NCI-H146 (cell line): ENCODE data around the gene C1orf50.
"Not testable (repeated sequence)": the region's sequence is repeated elsewhere in the genome, so short reads cannot be mapped to it uniquely, and the experiment has no call there.

Experiments used
- DNase-seq: peaks from one replicate; lab custom pipeline; 2025; lab: John Stamatoyannopoulos, UW

C1orf50 gene

GRCh38 chr1:42801832-42802473 lies 34.9 kb downstream of the C1orf50 start:
- DNase-seq: no peak

- DNase-seq: no peak
These were observed 39.1 kb downstream of the C1orf50 start for GRCh38 chr1:42806171-42806570.

DNA sequence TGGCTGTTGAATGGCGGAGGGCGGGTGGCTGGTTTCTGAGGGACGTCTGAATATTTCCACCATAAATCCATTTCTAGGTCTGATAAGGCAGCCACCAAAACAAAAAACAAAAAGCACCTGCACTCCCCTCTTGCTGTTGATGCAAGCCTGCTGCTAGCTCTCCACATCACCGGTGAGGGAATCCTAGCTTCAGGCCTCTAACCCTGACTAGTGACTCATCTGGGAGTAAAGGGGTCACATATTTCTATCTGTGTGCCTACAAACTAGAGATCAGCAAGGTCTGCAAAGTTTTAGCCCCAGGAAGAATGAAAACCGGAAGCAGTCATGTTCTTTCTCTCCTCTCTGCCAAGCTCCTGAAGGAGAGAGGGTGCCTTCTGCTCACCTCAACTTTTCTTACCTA lies 39.5 kb downstream of the C1orf50 start:
- DNase-seq: no peak

- DNase-seq: no peak
These were observed 40.1 kb downstream of the C1orf50 start for GRCh38 chr1:42807056-42807668.

DNA sequence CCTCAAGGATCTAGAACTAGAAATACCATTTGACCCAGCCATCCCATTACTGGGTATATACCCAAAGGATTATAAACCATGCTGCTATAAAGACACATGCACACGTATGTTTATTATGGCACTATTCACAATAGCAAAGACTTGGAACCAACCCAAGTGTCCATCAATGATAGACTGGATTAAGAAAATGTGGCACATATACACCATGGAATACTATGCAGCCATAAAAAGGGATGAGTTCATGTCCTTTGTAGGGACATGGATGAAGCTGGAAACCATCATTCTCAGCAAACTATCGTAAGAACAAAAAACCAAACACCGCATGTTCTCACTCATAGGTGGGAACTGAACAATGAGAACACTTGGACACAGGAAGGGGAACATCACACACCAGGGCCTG lies 47.8 kb downstream of the C1orf50 start:
- DNase-seq: not testable (repeated sequence)

DNA sequence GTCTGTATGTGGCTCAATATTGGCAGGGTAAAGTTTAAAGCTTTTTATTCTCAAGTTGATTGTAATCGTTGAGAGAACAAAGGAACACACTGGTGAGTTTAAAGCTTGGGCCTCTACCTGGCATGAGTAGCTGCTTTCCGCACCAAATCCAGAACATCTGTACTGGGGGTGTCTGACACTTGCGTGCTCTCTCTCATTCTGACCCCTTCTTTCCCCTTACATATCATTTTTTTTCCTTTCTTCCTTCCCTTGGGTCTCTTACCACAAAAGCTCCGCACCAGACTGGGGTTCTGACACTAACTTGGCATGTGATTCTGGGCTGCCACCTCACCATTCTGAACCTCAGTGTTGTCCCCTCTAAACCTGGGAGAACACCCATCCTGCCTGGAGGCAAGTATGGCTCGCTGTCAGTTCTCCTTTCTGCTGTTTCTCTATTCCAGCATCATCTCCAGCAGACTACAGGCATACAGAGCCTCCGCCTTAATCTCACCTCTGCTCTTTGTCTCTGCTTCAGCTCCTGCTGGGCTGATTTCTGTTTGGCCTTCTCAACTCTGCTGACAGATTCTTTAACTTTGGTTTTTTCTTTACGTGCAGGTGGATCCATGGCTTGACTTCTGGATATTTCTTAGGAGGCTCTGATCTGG lies 49.0 kb downstream of the C1orf50 start:
- DNase-seq: no peak

- DNase-seq: peak; percentile 89
These were observed 49.8 kb downstream of the C1orf50 start, which contains the start of the genes ERMAP and SVBP for GRCh38 chr1:42816585-42817439. TSS of gene ERMAP (plus strand) at chr1:42817122. CDS start at chr1:42830449, 13,327 bp downstream. TSS of gene SVBP (minus strand) at chr1:42817397. CDS start at chr1:42816544, 853 bp downstream.

DNA sequence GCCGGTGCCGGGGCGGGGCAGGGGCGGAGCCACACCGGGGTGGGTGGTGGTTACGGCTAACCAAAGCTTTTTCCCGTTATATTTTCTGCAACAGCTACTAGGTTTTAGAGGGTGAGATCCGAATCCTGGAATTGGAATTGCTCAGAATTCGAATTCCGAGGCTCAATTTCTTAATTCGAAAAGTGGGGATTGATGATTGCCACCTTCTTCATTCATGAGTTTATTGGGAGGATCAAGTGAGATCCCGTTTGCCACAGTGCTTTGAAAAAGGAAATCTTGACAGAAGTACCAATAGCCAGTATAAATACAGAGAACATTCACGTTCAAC lies 50.4 kb downstream of the C1orf50 start:
- no peak for DNase-seq

DNA sequence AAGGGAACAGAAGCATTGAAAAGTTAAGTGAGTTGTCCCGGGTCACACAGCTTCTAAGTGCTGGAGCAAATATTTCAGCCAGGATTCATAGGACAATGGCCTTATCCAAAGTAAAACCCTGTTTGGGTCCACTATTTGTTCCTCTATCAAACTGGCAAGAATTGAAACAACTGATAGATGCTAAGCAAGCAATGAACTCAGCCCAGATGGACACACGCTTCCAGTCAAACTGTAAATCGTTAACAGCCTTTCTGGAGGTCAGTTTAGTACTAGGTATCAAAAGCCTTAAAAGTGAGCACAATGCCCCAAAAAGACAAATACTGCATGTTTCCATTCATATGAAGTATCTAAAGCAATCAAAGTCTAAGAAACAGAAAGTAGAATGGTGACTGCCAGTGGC lies 50.9 kb downstream of the C1orf50 start:
- DNase-seq: no peak

DNA sequence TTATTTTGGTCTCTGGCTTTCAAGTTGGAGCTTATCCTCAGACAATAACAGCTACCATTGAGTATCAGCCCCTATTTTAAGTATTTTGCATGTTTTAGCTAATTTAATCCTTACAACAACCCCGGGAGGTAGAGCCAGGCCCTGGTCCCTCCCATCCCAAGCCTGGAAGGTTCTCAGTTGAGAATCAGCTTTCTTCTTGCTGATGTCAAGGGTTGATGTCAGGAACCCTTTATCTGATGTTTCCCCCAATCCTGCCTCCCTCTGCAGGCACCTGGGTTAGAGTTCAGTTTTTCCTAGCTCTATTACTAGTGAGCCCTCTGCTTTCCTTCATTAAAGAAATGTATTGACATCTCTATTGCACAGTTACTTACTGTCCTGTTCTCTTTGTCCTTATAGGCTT lies 53.8 kb downstream of the C1orf50 start:
- no peak for DNase-seq

- DNase-seq: no peak
These were observed 54.6 kb downstream of the C1orf50 start for GRCh38 chr1:42821690-42822089.

- DNase-seq: no peak
These were observed 55.8 kb downstream of the C1orf50 start for GRCh38 chr1:42822800-42823392.

DNA sequence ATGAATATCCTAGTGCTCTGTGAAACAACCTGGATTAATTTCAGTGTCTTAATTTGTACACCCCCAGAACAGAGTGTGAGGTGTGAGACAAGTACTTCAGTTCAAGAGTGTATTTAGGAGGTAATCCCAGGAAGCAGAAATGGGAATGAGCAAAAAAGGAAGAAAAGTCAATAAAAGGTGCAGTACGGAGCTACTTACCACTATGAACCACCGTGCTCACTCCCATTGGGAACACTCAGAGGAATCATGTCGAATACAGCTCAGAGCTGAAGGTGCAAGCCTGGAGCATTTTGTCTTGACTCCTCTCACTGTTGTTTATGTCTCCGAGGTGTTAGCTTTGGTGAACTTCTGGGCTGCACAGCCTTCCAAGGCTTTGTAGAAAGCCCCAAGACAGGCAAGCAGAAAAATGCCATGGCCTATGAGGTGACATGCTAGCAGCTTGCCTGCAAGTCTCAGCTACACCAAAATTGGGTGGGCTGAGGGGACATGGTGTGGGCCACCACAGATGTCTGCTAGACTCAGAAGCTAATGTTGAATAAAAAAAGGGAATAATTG lies 57.5 kb downstream of the C1orf50 start:
- no peak for DNase-seq

DNA sequence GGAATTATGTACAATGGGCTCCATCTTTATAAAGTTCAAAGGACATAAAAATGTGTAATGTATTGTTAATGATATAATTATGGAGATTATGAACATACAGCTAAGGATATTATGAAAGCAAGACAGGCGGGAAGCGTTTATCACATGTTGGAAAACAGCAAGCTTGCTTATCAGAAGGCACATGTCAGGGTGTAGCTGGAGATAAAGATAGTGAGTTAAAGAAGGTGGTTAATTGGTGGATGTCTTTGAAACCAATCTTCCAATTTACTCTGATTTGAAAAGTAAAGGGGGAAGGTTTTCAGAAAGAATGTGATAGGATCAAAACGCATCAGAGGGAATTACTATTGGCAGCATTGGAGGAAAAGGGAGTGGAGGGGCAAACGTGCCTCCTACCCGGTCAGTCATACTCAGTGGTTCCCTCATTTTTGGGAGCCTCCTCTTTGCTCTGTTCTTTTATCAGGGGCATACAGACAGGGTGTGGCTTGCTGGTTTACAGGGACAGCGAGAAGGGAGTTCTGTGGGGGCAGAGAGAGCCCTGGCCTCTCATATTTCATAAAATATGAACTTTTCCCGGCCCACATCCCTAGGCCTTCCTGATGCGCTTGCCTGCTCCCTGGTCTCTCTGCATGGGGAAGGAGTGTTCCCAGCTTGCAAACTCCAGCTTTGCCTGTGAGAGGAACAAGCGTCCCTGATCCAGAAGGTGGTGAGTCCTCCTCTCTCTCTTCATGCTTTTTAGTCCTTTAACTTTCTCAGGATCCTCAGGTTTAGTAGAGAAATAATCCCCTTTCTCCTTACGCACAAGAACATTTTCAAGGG lies 58.2 kb downstream of the C1orf50 start:
- no peak for DNase-seq
